Epidermal melanocyte (primary cell): Measurements from ENCODE around the gene PRRC2B.
A peak's percentile ranks its signal among the peaks of the same experiment; 100 is the strongest.
"Not testable (repeated sequence)": the region's sequence is repeated elsewhere in the genome, so short reads cannot be mapped to it uniquely, and the experiment has no call there.

Source experiments
- DNase-seq: peaks from one replicate; pipeline ENCODE4 v3.0.0; 2011; ENCODE audit warnings: low spot score; ENCODE audit not compliant: insufficient read length

PRRC2B gene

DNA sequence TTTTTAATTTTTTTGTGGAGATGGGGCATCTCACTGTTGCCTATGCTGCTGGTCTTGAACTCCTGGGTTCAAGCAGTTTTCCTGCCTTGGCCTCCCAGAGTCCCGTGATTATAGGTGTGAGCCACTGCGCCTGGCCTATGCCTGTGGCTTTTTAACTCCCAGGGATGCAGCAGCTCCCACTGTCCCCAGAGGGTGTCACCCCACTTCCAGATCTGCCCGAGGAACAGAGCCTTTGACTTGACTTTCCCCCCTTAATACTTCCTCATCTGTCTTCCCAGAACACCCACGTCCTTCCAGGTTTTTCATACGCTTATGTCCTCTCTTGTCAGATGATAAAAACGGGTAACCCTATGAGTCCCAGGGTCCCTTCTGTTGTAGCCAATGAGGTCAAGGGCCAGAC is 7.6 kb upstream of the PRRC2B start:
- no peak for DNase-seq

DNA sequence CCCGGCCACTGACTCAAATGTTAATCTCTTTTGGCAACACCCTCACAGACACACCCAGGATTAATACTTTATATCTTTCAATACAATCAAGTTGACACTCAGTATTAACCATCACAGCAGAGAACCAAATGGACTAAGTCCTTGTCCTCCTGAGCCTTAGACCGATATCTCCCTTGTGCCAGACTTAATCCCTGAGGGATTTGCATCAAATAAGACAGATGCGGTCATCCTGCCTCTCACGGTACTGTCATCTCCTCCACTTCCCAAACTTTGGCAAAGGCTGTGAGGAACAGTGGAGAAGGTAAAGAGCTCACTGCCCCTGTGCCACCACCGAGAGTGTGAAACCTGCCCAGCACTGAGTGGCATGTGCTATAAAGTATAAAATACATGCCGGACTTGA is 6.5 kb upstream of the PRRC2B start:
- no peak for DNase-seq

DNA sequence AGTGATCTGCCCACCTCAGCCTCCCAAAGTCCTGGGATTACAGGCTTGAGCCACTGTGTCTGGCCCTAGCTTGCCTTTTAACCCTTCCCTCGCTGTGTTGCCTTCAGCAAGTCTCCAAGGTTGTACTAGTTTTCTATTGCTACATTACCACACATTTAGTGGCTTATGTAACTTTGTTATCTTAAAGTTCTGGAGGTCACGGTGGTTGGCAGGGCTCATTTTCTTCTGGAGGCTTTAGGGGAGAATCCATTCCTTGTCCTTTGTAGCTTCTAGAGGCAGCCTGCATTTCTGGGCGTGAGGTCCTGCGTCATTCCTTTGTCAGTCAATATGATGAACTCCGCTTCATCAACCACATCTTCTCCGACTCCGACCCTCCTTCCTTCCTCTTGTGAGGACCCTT is 2.9 kb upstream of the PRRC2B start:
- DNase-seq: no peak

DNA sequence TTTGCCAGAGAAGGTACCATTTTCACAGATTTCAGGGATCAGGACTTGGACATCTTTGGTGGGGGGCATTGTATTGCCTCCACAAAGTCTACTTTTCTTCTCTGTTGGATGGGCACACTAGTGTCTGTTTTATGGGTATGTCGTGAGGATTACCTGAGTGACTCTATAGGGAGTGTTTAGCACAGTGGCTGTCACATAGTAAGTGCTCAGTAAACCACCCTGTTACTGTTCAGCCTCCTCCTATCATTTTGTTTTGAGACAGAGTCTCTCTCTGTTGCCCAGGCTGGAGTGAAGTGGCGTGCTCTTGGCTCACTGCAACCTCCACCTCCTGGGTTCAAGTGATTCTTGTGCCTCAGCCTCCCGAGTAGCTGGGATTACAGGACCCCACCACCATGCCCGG is 2.4 kb upstream of the PRRC2B start:
- DNase-seq: peak; percentile 9

DNA sequence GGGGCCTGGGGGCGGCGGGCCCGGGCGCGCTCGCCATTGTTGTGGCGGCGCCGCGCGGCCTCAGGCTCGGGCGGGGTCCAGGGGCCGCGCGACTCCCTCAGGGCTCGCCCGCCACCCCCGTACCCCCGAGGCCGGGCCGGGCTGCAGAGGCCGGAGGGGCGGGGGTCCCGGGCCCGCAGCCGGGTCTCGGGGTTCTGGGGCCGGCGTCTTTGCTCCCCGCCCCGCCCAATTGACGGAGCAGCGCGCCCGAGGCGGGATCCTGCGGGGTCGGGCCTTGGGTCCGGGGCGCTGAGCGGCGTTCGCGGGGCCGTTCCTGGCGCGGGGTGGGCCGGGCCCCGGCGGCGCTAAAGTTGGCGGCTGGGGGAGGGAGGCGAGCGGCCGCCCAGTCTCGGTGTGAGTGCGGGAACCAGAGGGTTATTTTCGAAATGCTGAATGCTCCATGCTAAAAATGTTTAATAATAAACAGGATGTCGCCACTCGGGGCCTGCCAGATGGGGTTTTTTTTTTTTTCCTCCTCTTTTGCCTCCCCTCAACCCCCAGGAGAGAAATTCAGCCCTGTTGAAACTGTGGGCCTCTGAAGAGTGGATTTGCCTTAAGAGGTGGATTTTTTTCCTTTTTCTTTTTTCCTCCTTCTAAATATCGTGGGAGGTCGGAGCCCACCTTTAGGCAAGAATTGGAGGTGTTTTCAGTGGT is 724 bp downstream of the PRRC2B start:
- DNase-seq: peak; percentile 15

DNA sequence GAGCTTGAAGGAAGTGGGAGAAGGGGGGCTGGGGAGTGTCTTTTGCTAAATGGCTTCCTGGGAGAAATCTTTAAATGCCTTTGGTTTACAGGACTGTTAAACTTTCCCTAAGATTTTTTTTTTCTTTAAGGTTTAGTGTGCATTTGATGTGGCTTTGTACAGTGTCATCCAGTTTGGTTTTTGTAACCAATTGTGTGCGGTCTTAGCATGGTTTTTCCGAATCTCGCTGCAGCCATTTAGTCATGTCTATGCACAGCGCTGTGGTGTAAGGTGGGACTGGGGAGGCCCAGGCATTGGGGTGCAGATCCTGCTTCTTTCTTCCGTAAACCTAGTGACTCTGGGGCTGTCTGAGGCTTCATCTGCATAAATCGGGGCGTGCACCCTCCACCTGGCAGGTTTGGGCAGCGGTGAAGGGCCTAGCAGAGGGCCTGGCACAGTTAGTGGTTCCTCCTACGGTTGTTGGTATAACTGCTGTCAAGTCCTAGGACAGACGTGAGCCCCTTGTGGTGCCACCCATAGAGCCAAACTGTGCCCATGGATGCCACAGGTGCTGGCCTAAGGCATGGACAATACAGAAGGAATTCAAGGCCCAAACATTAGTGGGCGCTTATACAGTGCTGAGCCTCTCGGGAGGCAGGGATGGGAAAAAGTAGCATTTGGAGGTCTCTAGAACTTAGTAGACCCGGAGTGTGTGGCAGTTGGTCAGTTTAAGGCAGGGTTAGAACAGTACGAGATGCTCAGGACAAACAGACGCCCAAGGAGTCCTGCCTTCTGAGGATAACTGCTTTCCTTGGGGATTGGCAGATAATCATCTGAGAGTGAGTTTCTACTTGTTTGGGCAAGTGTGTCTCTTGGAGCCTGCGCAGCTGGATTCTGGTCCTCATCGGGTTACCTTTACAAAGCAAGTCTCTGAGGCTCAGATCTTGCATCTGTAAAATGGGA is 1.5 kb downstream of the PRRC2B start:
- peak; percentile 15 for DNase-seq

DNA sequence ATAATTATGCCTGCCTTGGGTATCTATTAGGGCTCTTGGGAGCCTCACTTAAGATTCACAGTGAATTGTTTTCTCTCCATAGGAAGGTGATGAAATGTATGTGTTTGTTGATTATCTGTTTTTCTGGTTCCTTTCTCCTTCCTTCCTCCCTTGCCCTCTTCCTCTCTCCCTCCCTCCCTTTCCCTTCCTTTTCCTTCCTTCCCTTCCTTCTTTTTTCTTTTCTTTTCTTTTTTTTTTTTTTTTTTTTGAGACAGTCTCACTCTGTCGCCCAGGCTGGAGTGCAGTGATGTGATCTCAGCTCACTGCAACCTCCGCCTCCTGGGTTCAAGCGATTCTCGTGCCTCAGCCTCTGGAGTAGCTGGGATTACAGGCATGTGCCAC is 2.2 kb downstream of the PRRC2B start:
- DNase-seq: not testable (repeated sequence)

DNA sequence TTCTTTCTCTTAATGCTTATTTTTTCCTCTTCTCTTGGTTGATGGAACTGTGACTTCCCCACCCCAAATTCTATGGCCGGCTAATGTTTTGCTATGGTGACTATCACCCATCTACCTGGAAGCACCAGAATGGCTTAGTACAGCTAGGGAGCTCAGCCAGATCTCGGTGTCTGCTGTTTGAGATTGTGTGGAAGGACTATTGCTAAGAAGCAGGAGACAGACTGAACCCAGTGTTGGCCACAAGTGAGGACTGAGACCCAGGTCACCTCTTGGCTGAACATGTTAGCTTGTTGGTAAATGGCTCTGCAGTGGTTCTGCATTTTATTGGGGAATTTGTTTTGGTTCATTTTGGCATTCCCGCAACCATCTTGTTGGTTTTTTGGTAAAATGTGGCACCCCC is 2.7 kb downstream of the PRRC2B start:
- DNase-seq: peak; percentile 11

DNA sequence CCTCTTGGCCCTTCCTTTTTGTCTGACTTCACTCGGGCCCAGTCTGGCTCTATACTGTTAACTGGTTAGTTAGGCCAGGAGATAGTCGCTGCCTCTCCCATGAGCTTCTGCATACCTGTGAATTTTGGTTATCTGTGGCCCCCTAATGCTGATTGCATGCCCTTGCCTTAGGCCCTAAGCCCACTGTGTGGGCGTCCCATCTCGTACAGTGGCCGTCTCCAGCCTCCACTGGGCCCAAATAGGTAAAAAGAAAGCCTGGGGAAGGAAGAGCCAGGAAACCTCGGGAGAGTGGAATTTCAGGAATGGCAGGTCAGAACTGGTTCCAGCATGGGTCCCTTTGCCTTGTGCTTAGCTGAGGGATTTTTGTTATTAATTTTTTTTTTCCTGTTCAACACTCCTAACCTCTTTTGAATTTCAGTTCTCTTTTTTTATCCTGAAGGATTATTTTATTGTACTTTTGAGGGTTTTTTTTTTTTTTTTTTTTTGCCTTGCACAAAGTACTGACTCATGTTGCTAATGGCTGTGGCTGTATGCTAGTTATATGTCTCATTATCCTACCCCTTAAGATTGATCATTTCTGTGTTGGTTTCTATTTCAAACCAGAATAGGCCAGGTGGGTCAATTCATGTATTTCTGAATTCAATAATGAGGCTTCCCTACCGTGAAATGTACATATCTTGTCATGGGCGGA is 3.4 kb downstream of the PRRC2B start:
- no peak for DNase-seq

DNA sequence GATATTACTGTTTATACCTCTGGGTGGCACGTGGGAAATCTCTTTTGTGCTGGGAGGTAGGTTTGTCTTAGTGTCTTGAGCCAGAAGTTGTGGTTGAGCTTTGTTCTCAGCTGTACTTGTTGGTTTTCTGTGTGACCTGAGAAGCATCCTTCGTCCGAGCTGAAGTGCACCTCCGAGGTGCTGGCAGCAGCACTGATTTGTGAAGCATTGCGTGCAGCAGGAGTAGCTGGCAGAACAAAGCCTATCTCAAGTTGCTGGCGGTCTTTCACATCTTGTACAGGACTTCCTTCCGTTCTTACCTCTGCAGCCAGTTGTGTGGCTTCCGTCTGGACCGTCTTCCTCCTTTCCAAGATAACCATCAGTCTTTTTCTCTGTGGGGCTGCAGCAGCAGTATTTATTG is 4.3 kb downstream of the PRRC2B start:
- no peak for DNase-seq

DNA sequence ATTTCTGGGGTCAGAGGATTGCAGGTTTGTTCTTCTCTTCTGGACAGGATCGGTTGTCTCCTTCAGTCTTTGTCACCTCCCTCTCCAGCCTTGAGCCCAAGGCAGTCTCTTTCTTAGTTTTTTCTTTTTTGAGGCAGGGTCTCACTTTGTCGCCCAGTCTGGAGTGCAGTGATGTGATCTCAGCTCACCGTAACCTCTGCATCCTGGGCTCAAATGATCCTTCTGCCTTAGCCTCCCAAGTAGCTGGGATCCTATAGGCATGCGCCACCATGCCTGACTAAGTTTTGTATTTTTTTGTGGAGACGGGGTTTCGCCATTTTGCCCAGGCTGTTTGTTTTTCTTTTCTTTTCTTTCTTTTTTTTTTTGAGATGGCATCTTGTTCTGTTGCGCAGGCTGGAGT is 6.1 kb downstream of the PRRC2B start:
- DNase-seq: no peak

DNA sequence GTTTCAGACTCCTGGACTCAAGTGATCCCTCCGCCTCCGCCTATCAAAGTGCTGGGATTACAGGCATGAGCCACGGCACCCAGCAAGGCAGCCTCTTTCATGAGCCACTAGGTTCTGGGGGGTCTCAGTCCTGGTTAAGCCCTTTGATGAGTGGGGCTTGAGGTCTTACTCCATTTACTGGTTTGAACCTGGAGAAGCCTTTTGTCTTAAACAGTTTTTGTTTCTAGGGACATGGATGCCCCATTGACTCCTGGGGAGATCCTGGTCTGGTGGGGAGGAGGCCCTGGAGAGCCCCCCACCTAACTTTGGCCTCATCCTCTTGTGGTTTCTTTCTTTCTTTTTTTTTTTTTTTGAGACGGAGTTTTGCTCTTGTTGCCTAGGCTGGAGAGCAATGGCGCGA is 6.7 kb downstream of the PRRC2B start:
- no peak for DNase-seq

DNA sequence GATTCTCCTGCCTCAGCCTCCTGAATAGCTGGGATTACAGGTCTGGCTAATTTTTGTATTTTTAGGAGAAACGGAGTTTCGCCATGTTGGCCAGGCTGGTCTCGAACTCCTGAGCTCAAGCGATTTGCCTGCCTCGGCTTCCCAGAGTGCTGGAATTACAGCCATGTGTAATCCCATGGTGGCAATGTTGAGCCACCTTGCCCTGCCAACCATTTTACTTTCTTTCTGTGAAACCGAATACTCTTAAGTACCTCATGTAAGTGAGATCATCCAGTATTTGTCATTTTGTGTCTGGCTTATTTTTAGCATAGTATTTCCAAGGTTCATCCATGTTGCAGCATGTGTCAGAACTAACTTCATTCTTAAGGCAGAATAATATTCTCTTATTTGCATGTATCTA is 8.2 kb downstream of the PRRC2B start:
- no peak for DNase-seq

DNA sequence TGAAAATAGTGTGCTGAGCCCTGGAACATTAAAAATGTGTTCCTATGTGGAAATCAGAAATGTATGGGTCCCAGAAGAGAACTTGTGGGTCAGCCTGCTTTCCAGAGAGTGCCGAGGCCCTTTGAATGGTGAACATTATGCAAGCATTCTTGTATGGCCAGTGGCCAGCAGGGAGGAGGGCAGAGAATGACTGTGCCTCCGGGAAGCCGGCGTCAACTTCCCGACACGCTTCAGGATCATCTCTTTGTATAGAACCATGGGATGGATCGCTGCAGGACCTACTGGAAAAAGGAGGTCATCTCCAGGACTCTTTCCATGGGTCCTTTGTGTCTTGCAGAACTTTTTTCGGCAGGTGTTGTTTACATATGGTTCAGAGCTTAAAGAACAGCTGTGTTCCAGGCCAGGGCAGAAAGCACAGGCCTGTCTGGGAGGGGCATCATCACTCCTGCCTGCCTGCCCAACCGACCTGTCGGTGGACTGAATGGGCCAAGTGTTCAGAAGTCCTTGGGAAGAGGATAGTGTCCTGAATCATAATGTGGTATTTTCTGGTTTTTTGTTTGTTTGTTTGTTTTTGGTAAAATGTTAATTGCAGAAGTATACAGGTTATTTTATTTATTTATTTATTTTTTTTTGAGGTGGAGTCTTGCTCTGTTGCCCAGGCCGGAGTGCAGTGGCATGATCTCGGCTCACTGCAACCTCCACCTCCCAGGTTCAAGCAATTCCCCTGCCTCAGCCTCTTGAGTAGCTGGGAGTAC is 9.0 kb downstream of the PRRC2B start:
- peak; percentile 69 for DNase-seq

DNA sequence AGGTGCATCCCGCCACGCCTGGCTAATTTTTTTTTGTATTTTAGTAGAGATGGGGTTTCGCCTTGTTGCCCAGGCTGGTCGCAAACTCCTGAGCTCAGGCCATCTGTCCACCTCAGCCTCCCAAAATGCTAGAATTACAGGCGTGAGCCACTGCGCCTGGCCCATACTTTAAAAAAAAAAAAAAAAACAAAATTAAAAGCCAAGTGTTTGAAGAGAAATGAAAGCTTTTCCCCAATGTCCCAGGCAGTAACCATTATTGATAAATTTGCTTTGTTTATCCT is 9.5 kb downstream of the PRRC2B start:
- no peak for DNase-seq

DNA sequence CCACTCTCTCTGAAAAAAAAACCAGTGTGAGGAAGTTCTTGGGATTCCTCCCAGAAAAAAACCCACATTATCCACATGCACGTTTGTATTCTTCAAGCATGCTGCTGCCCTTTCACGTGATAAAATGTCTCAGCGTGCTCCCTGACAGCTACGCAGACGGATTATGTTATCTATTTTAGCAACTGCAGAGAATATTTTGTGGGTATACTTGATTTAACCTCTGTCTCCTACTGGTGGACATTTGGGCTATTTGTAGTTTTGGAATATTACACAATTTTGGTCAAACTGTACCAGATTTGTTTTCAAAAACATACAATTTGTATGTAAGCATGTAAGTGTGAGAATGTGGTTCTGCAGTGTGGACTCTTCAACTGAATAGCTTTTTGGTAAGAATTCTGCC is 10.7 kb downstream of the PRRC2B start:
- no peak for DNase-seq

DNA sequence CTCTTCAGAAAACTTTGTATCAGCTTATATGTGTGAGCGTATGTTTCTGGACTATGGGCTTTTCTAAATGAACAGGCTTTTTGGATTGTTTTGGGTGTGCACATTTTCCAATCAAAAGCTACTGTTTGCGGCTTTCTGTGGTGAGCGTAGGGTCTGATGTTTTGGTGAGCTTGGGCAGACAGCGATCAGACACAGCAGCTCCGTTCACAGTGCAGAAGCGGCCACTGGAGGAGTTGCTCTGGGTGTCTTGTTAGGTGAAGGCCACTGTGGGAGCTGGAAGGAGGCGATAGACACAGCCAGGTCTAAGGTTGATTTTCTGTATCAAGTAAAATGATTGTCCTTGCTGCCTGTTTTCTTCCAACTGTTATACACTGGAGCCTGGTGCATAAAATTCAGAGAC is 11.1 kb downstream of the PRRC2B start:
- DNase-seq: no peak

DNA sequence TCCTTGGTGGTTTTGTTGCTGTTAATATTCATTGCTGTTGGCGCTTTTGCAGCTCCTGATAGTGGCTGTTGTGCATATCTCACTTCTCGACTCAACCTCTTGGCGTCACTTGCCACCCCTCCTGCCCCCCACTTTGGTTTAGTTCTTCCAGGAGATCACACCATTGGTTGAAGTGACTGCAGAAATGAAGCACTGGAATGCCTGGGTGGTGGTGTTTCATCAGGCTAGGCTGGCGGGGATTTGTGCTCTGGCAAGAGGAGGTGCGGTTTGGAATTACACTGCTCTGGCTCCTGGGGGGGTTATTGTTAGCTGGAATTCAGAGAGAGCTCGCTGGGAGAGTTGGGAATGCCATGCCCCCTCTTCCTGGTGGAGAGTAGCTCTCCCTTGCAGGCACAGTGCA is 11.5 kb downstream of the PRRC2B start:
- DNase-seq: no peak

DNA sequence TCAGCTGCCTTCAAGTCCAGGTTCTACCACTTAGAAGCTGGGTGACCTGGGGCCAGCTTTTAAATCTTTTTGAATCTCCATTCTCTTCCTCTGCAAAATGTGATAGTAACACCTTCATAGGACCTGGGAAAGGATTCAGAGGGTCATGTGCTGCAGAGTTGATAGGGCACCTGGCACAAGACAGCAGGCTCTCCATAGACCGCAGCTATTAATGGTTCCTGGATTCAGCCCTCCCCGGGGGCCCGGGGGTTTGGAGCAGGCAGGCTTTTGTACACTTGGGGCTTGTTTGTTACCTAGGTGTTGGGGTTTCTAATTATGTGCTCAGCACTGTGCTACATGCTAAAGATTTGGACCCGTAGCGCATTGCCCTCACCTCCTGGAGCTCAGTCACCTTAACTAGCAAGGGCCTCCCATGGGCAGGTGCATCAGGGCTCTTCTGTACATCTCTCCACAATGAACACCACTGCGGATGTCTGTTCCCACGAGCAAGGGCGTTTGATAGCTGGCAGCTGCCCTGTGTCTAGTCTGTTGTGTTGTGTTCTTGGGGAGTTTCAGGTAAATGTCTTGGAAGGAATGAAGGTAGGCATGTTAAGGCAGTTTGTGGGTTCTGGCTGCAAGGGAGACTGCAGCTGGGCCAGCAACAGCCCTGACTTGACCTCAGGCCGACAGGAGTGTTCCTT is 12.1 kb downstream of the PRRC2B start:
- DNase-seq: no peak

DNA sequence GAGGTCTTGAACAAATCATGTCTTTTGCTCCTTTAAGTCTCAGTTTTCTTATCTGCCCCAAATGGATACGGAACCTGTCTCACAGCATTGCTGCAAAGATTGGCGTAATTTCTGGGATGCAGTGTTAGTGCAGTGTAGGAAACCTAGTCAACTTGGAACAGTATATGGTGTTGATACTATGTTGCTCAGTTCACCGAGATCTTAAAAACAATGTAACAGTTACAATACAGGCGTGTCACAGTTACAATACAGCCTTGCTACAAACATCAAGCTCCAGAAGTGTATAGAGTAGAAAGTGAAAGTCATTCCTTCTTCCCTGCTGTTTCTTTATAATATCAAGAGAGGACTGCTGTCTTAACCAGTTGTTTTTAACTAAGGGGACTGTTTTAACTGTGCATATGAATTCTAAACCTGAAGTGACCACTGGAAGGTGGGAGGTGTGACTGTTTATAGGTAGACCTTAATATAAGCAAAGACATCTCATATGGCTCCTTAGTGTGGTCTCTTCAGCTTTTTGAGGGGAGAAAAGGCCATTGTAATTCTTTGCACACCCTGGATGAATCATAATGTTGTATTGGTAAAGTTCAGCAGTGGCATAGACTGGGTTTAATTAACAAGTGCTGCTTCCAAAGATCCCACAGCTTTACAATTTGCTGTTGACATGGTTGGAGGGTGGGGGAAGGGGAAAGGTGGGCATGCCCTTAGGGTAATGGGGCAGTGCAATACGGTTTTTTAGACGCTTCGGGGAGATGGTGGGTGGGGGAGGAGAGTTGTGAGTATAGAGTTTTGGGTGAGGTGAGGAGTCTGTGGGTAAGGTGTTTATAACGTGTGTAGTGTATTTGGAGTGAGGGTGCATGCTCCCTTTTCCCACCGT is 12.9 kb downstream of the PRRC2B start:
- no peak for DNase-seq
